Fibroblast of skin of back (primary cell): ENCODE data around the gene ITIH3. TPM values are rescaled to one million over a fixed set of nuclear protein-coding genes. Genes with fewer than 3 reads are reported as not detected.
"Not testable (repeated sequence)": the region's sequence is repeated elsewhere in the genome, so short reads cannot be mapped to it uniquely, and the experiment has no call there.

Experiments used
- DNase-seq: peaks from one replicate; pipeline ENCODE4 v3.0.0-alpha.2; 2013
- polyA plus RNA-seq, 2 experiments: library from polyadenylated mRNA; unstranded; fragments of 120-200 nt; gene quantifications; one replicate each; pipeline ENCODE4 v1.2.1, GENCODE V29; 2013; ENCODE audit not compliant: insufficient read length in 2 of 2

Gene ITIH3
- 0.92 TPM for polyA plus RNA-seq (2013, experiment 1 of 2; ENCODE audit: insufficient read length)
- polyA plus RNA-seq (2013, experiment 2 of 2; ENCODE audit: insufficient read length) = 0.85 TPM

- DNase-seq = no peak
Measured at GRCh38 chr3:52794612-52795099, at the start of gene ITIH3. TSS of gene ITIH3 (plus strand) at chr3:52794796. CDS start at chr3:52794804, 8 bp downstream.

- DNase-seq = no peak
Measured at GRCh38 chr3:52752045-52752660, 42.4 kb upstream of the ITIH3 start.

GRCh38 chr3:52754373-52754772, 40.2 kb upstream of the ITIH3 start:
- no peak for DNase-seq

- peak; percentile 56 for DNase-seq
Measured at GRCh38 chr3:52756141-52756540, 38.5 kb upstream of the ITIH3 start.

GRCh38 chr3:52763466-52763865, 31.1 kb upstream of the ITIH3 start:
- no peak for DNase-seq

DNA sequence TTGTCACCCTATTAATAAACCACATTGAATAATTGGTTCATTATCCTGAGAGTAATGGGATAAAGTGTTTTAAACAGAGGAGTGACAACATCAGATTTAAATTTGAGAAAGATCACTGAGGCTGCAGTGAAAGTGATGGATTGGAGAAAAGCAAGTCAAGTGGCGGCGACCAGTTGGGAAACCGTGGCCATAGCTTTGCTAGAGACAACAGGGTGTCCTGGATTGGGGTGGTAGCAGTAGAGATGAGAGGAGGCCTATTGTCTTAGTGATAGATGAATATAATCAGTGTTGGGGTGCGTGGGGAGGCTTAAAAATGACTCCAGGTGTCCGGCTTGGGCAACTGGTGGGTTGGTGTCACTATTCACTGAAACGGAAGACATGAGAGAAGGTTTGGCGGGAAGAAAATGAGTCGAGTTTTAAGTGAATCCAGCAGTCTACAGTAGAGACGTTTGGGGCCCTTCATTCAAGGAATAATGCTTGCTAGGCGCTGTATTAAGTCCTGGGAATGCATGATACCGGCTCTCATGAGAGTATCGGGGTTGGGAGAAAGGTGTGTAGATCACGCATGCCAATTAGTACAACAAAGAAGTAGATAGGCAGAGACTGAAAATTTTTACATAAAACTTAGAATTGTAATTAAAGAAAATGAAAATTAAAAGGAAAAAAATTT, 24.7 kb upstream of the ITIH3 start:
- DNase-seq = no peak

GRCh38 chr3:52770496-52771333, 23.9 kb upstream of the ITIH3 start, which contains the start of gene NEK4:
TSS of gene NEK4 (minus strand) at chr3:52770940. CDS start at chr3:52770746, 194 bp downstream.
- peak; percentile 90 for DNase-seq

- DNase-seq = no peak
Measured at GRCh38 chr3:52771334-52771681, 23.3 kb upstream of the ITIH3 start.

DNA sequence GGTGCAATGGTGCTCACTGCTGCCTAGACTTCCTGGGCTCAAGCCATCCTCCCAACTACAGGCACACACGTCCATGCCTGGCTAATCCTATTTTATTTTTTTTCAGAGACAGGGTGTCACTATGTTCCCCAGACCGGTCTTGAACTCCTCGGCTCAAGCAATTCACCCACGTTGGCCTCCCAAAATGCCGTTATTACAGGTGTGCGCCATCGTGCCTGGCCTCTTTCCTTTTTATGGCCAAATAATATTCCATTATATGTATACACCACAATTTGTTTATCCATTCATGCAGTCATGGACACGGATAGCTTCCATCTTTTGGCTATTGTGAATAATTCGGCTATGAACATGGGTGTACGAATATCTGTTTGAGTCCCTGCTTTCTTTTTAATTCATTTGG, 22.9 kb upstream of the ITIH3 start:
- no peak for DNase-seq

GRCh38 chr3:52773361-52774065, 21.1 kb upstream of the ITIH3 start:
- DNase-seq = no peak

DNA sequence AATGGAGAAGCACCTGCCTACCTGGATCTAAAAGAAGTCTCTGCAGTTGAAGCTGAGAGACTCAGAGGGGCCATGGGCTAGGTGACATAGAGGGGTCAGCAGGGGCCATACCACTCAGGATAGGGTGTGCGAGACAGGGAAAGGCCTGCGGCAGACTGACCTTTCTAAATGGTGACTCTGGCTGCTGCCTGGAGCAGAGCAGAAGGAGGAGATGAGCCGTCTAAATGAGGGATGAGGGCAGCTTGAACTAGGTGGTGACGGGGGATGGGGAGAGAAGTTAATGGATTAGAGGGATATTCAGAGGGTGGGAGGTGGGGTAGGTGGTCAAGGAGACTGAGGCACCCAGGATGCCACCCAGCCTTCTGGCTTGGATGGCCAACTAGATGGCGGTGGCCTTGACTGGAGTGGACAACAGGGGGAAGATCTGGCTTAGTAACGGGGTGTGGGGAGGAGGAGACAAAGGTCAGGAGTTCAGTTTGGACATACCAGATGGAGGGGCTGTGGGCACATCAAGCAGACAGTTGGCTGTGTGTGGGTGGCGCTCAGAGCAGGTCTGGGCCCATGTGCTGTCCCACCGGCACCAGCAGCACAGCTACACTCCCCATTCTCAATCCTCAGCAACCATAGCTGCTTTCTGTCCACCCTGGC, 20.4 kb upstream of the ITIH3 start:
- DNase-seq = no peak

GRCh38 chr3:52774901-52775864, 19.4 kb upstream of the ITIH3 start:
- DNase-seq = no peak

DNA sequence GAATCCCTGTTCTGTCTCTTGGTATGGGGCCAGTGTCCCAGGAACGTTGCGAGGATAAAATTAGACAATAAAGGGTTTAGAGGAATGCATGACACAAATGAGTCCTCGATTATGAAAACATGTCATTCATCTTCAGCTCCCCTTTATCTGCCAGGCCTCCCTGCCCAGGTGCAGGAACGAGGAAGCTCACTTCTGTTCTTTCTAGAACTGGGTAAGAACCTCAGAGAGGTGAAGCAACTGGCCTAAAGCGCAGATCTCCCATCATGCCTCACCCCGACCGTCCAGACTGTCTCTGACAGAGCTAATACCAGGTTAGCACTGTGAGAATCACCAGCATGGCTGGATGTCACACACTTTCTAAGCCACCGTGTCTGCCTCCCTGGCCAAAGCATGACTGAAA, 18.7 kb upstream of the ITIH3 start:
- DNase-seq = no peak

DNA sequence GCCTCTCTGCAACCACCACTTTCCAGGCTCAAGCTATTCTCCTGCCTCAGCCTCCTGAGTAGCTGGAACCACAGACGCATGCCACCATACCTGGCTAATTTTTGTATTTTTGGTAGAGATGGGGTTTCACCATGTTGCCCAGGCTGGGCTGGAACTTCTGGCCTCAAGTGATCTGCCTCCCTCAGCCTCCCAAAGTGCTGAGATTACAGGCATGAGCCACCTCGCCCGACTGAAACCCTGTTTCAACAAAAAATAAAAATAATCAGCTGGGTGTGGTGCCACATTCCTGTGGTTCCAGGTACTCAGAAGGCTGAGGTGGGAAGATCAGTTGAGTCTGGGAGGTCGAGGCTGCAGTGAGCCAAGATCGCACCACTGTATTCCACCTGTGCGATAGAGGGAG, 18.1 kb upstream of the ITIH3 start:
- DNase-seq = not testable (repeated sequence)

DNA sequence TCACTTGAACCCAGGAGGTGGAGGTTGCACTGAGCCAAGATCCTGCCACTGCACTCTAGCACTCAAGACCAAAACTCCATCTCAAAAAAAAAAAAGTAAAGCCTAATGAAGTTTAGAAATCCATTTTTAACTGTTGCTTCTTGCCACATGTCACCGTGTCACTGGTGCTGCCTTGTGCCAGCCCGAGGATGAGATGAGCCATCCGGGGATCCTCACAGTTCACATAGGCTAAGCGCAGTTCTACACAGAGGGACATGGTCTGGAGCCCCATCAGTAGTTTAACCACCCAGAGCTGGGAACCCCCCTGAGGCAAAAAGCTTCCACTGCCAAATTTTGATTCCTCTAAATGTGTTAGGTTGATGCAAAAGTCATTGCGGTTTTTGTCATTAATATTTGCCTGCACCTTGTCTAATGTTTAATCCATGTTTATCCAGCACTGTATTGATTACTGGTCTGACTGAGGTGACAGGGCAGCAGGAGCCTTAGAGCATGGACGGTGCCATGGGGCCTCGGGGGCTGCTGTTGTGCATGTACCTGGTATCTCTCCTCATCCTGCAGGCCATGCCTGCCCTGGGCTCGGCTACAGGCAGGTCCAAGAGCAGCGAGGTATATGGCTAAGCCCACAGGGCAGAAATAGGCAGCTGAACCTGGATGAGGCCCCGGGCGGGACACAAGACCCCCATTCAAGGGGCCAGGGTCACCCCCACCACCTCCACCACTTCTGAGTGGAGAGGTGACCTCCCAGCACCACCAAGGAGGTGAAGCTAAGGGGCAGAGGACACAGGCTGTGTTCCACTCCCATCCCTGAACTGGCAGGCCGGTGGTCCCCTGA, 17.3 kb upstream of the ITIH3 start, which contains the start of gene ITIH1:
Gene ITIH1, plus strand, starts transcription at position 473 of the 832 bp plus-strand sequence. Its CDS starts 17 bp downstream, at position 490.
- DNase-seq = no peak

- no peak for DNase-seq
Measured at GRCh38 chr3:52777959-52778805, 16.4 kb upstream of the ITIH3 start.

DNA sequence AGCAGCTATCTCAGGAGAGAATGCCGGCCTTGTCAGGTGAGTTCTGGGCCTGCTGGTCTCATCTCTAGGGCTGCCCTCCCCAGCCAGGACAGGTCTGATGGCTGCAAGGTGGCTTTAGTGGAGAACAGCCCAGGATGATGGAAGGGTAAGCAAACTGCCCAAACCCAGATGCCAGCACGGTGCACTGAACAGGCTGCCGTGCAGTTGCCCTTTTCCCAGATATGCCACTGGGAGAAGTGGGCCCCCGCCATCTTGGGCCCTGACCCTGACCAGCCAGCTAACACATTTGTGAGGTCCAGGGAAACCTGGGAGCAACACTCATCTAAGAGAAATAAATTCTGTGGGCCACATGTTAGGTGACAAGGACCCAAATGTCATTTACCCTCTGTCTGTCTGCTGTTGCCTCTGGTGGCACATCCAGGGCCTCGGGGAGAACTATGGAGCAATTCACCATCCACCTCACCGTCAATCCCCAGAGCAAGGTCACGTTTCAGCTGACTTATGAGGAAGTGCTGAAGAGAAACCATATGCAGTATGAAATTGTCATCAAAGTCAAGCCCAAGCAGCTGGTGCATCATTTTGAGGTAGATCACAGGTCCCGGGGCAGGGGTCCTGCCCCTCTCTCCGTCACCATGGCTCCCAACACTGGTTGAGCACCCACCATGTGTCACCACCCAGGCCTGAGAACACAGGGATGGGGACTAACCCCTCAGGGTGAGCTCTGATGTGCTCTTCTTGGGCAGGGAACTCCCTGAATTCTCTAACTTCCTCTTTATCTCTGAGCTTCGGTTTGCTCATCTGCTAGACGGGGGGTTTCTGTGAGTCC, 15.4 kb upstream of the ITIH3 start:
- DNase-seq = no peak
